ENCODE data around the gene RUFY3. TPM values are rescaled to one million over a fixed set of nuclear protein-coding genes. Genes with fewer than 3 reads are reported as not detected.

Gene RUFY3
- total and polyA plus RNA-seq, 2 of the 13 experiments (the other 11 are each of a cell fraction or from before 2014, with no cell fraction given): 17.9 to 25.3 TPM

- TF ChIP-seq MAZ (IDR thresholded peaks at IDR 0.05; ENCODE audit: borderline replicate concordance, low read depth, low read length) (no peak), MAZ (CRISPR knock-in tag; IDR thresholded peaks at IDR 0.05; ENCODE audit: low read depth) (no peak), HNRNPLL (IDR thresholded peaks at IDR 0.05; ENCODE audit: low read depth, low read length, poor library complexity, severe bottlenecking) (no peak), ZC3H4 (CRISPR knock-in tag; IDR thresholded peaks at IDR 0.05; ENCODE audit: borderline replicate concordance) (no peak), ZEB1 (IDR thresholded peaks at IDR 0.05; ENCODE audit: insufficient replicate concordance, low read depth) (no peak), ZBTB33 (CRISPR knock-in tag; IDR thresholded peaks at IDR 0.05) (no peak), MBNL3 (CRISPR knock-in tag; conservative IDR thresholded peaks at IDR 0.05) (no peak), GPN1 (CRISPR knock-in tag; IDR thresholded peaks at IDR 0.05; ENCODE audit: borderline replicate concordance) (no peak)
- TF ChIP-seq, protein P1, sequence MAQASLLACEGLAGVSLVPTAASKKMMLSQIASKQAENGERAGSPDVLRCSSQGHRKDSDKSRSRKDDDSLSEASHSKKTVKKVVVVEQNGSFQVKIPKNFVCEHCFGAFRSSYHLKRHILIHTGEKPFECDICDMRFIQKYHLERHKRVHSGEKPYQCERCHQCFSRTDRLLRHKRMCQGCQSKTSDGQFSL (CRISPR knock-in tag; IDR thresholded peaks at IDR 0.05): no peak
These were observed 30.5 kb downstream of the RUFY3 start (continued) for GRCh38 chr4:70752236-70752635.

DNA sequence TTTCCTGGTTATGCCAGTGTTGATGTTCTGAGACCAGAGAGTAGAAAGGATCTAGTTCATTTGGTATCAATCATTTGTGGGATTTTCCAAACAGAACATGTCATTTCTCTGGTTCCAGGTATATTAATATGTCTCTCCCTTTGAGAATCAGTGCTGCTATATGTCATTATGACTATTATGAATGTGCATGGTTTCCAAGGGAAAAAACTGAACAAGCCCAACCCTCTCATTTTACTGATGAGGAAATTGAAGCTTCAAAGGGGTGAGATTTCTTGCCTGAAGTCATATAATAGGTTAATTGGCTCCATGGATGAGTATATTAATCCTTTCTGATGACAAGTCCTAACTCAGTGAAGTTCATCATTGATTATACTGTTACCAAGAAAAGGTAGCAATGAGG is 31.9 kb downstream of the RUFY3 start:
- FAIRE-seq (no peak), DNase-seq (ENCODE audit: low spot score) (no peak), ATAC-seq (no peak)
- intact Hi-C loops (cut with micrococcal nuclease; ENCODE audit: unreplicated experiment) (no loop called here), in situ Hi-C loops (cut with HindIII; ENCODE audit: extremely low pct_ligation_motif_present, low pct_unique_long_range_greater_than_20kb) (no loop called here)
- H3K79me2 ChIP-seq (ENCODE audit: insufficient read depth, low read length): no peaks in the 10 kb centered on the region
- H3K4me3 ChIP-seq (replicated peaks in 1 of 3; ENCODE audit: insufficient read depth in 1 of 3, low read depth in 2 of 3, low read length in 3 of 3): no peak overlapping the region
- H3K9ac ChIP-seq (ENCODE audit: insufficient read depth, low read depth, low read length): no peak overlapping the region
- H3K9me3 ChIP-seq (ENCODE audit: low read length): no peaks in the 10 kb centered on the region
- no peaks in the 10 kb centered on the region for H4K20me1 ChIP-seq (ENCODE audit: insufficient read depth, low read length)
- H3K36me3 ChIP-seq (replicated peaks in 1 of 2; ENCODE audit: control insufficient read depth in 1 of 2, insufficient read depth in 2 of 2, low read length in 2 of 2): no peaks in the 10 kb centered on the region
- H2AFZ ChIP-seq (ENCODE audit: low read length): no peak overlapping the region
- ChIA-PET CTCF (ENCODE audit: low intra/inter-chr PET ratio, low total read pairs) (no interaction called here), POLR2A (no interaction called here)
- H3K4me1 ChIP-seq (ENCODE audit: insufficient read depth, low read length): no peaks in the 10 kb centered on the region
- no peak overlapping the region for H3K27ac ChIP-seq (ENCODE audit: extremely low read length, insufficient read depth, low read length)
- no TSS peak for BruUV-seq (replicated peaks)
- no peak overlapping the region for H3K4me2 ChIP-seq (ENCODE audit: low read depth, low read length)
- H3K27me3 ChIP-seq (ENCODE audit: control insufficient read depth in 1 of 2, insufficient read depth in 2 of 2, low read length in 2 of 2): no peaks in the 10 kb centered on the region
- TF ChIP-seq, protein P2, sequence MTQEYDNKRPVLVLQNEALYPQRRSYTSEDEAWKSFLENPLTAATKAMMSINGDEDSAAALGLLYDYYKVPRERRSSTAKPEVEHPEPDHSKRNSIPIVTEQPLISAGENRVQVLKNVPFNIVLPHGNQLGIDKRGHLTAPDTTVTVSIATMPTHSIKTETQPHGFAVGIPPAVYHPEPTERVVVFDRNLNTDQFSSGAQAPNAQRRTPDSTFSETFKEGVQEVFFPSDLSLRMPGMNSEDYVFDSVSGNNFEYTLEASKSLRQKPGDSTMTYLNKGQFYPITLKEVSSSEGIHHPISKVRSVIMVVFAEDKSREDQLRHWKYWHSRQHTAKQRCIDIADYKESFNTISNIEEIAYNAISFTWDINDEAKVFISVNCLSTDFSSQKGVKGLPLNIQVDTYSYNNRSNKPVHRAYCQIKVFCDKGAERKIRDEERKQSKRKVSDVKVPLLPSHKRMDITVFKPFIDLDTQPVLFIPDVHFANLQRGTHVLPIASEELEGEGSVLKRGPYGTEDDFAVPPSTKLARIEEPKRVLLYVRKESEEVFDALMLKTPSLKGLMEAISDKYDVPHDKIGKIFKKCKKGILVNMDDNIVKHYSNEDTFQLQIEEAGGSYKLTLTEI (CRISPR knock-in tag; conservative IDR thresholded peaks at IDR 0.05): no peak
- TF ChIP-seq PATZ1 (CRISPR knock-in tag; IDR thresholded peaks at IDR 0.05): no peak
- TF ChIP-seq, protein P3, sequence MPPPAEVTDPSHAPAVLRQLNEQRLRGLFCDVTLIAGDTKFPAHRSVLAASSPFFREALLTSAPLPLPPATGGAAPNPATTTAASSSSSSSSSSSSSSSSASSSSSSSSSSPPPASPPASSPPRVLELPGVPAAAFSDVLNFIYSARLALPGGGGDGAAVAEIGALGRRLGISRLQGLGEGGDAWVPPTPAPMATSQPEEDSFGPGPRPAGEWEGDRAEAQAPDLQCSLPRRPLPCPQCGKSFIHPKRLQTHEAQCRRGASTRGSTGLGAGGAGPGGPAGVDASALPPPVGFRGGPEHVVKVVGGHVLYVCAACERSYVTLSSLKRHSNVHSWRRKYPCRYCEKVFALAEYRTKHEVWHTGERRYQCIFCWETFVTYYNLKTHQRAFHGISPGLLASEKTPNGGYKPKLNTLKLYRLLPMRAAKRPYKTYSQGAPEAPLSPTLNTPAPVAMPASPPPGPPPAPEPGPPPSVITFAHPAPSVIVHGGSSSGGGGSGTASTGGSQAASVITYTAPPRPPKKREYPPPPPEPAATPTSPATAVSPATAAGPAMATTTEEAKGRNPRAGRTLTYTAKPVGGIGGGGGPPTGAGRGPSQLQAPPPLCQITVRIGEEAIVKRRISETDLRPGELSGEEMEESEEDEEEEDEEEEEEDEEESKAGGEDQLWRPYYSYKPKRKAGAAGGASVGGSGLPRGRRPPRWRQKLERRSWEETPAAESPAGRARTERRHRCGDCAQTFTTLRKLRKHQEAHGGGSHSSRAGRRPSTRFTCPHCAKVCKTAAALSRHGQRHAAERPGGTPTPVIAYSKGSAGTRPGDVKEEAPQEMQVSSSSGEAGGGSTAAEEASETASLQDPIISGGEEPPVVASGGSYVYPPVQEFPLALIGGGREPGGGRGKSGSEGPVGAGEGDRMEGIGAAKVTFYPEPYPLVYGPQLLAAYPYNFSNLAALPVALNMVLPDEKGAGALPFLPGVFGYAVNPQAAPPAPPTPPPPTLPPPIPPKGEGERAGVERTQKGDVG (CRISPR knock-in tag; IDR thresholded peaks at IDR 0.05; ENCODE audit: borderline replicate concordance): no peak
